H9 (cell line): ENCODE results near the gene TSPOAP1. TPM values are rescaled to one million over a fixed set of nuclear protein-coding genes. Genes with fewer than 3 reads are reported as not detected.

Experiments
- DNase-seq: peaks from one replicate; pipeline ENCODE4 v3.0.0-alpha.2; 2017
- H2AFZ ChIP-seq: one replicate; pipeline ENCODE4 v1.6.1; 2013; ENCODE audit warnings: mild to moderate bottlenecking, low read length, control low read depth, moderate library complexity
- H2AK5ac ChIP-seq: 2 replicates; pipeline ENCODE4 v1.6.1; 2013; ENCODE audit warnings: low read length, control low read depth, mixed read lengths; ENCODE audit not compliant: insufficient read length
- H2BK120ac ChIP-seq: one replicate; pipeline ENCODE4 v1.6.1; 2013; ENCODE audit warnings: low read depth, mild to moderate bottlenecking, low read length, control low read depth, inconsistent platforms; ENCODE audit not compliant: poor library complexity, severe bottlenecking
- H2BK12ac ChIP-seq: 2 replicates; pipeline ENCODE4 v1.6.1; 2013; ENCODE audit warnings: low read length, control low read depth, mixed read lengths, low read depth; ENCODE audit not compliant: insufficient read length
- H2BK15ac ChIP-seq: 2 replicates; pipeline ENCODE4 v1.6.1; 2013; ENCODE audit warnings: low read depth, low read length, control low read depth
- H2BK20ac ChIP-seq: one replicate; pipeline ENCODE4 v1.6.1; 2013; ENCODE audit warnings: low read depth, mild to moderate bottlenecking, low read length, control low read depth, inconsistent platforms; ENCODE audit not compliant: poor library complexity, severe bottlenecking
- H2BK5ac ChIP-seq: 2 replicates; pipeline ENCODE4 v1.6.1; 2013; ENCODE audit warnings: low read length, control low read depth, mixed read lengths; ENCODE audit not compliant: insufficient read length
- H3K14ac ChIP-seq: 2 replicates; pipeline ENCODE4 v1.6.1; 2013; ENCODE audit warnings: low read length, control low read depth; ENCODE audit not compliant: insufficient read depth
- H3K18ac ChIP-seq: 2 replicates; pipeline ENCODE4 v1.6.1; 2013; ENCODE audit warnings: low read depth, mild to moderate bottlenecking, mixed read lengths, low read length, control low read depth; ENCODE audit not compliant: insufficient read length
- H3K23ac ChIP-seq: 2 replicates; pipeline ENCODE4 v1.6.1; 2013; ENCODE audit warnings: low read length, control low read depth, mixed read lengths, low read depth; ENCODE audit not compliant: insufficient read length
- H3K23me2 ChIP-seq: 2 replicates; pipeline ENCODE4 v1.6.1; 2013; ENCODE audit warnings: low read depth, mild to moderate bottlenecking, mixed read lengths, low read length, control low read depth; ENCODE audit not compliant: insufficient read length, poor library complexity, severe bottlenecking
- H3K27ac ChIP-seq: 2 replicates; pipeline ENCODE4 v1.5.1; 2013; ENCODE audit warnings: low read length, control low read depth, mixed read lengths, low read depth; ENCODE audit not compliant: insufficient read length
- H3K27me3 ChIP-seq: 2 replicates; pipeline ENCODE4 v1.6.1; 2013; ENCODE audit warnings: low read length, control low read depth, inconsistent platforms; ENCODE audit not compliant: insufficient read depth
- H3K4ac ChIP-seq: 2 replicates; pipeline ENCODE4 v1.6.1; 2013; ENCODE audit warnings: low read depth, mild to moderate bottlenecking, control low read depth, inconsistent platforms, low read length, moderate library complexity
- H3K4me1 ChIP-seq: 2 replicates; pipeline ENCODE4 v1.6.1; 2013; ENCODE audit warnings: low read length, control low read depth, inconsistent platforms; ENCODE audit not compliant: insufficient read depth
- H3K4me2 ChIP-seq: 2 replicates; pipeline ENCODE4 v1.6.1; 2013; ENCODE audit warnings: low read length, control low read depth, mixed read lengths; ENCODE audit not compliant: insufficient read length, insufficient read depth
- H3K56ac ChIP-seq: 2 replicates; pipeline ENCODE4 v1.6.1; 2013; ENCODE audit warnings: low read depth, mild to moderate bottlenecking, mixed read lengths, low read length, control low read depth; ENCODE audit not compliant: insufficient read length
- H3K79me1 ChIP-seq: 2 replicates; pipeline ENCODE4 v1.6.1; 2013; ENCODE audit warnings: low read depth, mild to moderate bottlenecking, moderate library complexity, low read length, control low read depth, inconsistent platforms; ENCODE audit not compliant: insufficient read depth, poor library complexity, severe bottlenecking
- H3K79me2 ChIP-seq: 2 replicates; pipeline ENCODE4 v1.6.1; 2013; ENCODE audit warnings: low read length, control low read depth, inconsistent platforms; ENCODE audit not compliant: insufficient read depth
- H3K9ac ChIP-seq: 2 replicates; pipeline ENCODE4 v1.6.1; 2013; ENCODE audit warnings: low read length, control low read depth, mixed read lengths; ENCODE audit not compliant: insufficient read length; ENCODE audit errors: extremely low read depth
- H3K9me3 ChIP-seq: one replicate; pipeline ENCODE4 v1.6.1; 2013; ENCODE audit warnings: low read depth, low read length, inconsistent platforms; ENCODE audit not compliant: control insufficient read depth
- H3T11ph ChIP-seq: one replicate; pipeline ENCODE4 v1.6.1; 2013; ENCODE audit warnings: mild to moderate bottlenecking, low read length, control low read depth, inconsistent platforms
- H4K20me1 ChIP-seq: one replicate; pipeline ENCODE4 v1.6.1; 2013; ENCODE audit not compliant: control insufficient read depth, insufficient read length, insufficient read depth
- H4K5ac ChIP-seq: 2 replicates; pipeline ENCODE4 v1.6.1; 2013; ENCODE audit warnings: low read depth, mild to moderate bottlenecking, mixed read lengths, low read length, control low read depth; ENCODE audit not compliant: insufficient read length
- H4K8ac ChIP-seq: replicated peaks from 2 replicates; pipeline ENCODE4 v1.6.1; 2013; ENCODE audit warnings: low read length, control low read depth, mixed read lengths, low read depth; ENCODE audit not compliant: insufficient read length
- H4K91ac ChIP-seq: 2 replicates; pipeline ENCODE4 v1.6.1; 2013; ENCODE audit warnings: low read depth, mild to moderate bottlenecking, moderate library complexity, mixed read lengths, low read length, control low read depth; ENCODE audit not compliant: insufficient read length
- H3K27ac Mint-ChIP-seq, 3 experiments: 2 replicates in 2 of 3; 3 replicates in 1 of 3; pipeline ENCODE4 v1.8.0; 2020 to 2021; ENCODE audit warnings: mixed read lengths in 3 of 3, mild to moderate bottlenecking in 1 of 3, moderate library complexity in 1 of 3
- H3K27me3 Mint-ChIP-seq: 2 replicates; pipeline ENCODE4 v1.8.0; 2021; ENCODE audit warnings: low read depth, mild to moderate bottlenecking, moderate library complexity, mixed read lengths
- H3K36me3 Mint-ChIP-seq, 3 experiments: 2 replicates in 2 of 3; 3 replicates in 1 of 3; pipeline ENCODE4 v1.8.0; 2020 to 2021; ENCODE audit warnings: low read depth in 3 of 3, mixed read lengths in 3 of 3; ENCODE audit not compliant: insufficient read depth in 1 of 3
- H3K4me1 Mint-ChIP-seq, 2 experiments: 2 replicates each; pipeline ENCODE4 v1.8.0; 2020; ENCODE audit warnings: mixed read lengths in 2 of 2
- H3K4me3 Mint-ChIP-seq, 2 experiments: 2 replicates in 1 of 2; 3 replicates in 1 of 2; pipeline ENCODE4 v1.8.0; 2020 to 2021; ENCODE audit warnings: mild to moderate bottlenecking in 2 of 2, mixed read lengths in 2 of 2, moderate library complexity in 1 of 2
- H3K9me3 Mint-ChIP-seq, 2 experiments: 2 replicates in 1 of 2; 3 replicates in 1 of 2; pipeline ENCODE4 v1.8.0; 2020; ENCODE audit warnings: mild to moderate bottlenecking in 2 of 2, mixed read lengths in 2 of 2, moderate library complexity in 1 of 2
- CTCF ChIP-seq: fragments of 200-600 bp; sonication (generic); conservative IDR thresholded peaks from 3 replicates; pipeline ENCODE4 v1.8.0; 2021; ENCODE audit warnings: antibody characterized with exemption, mild to moderate bottlenecking
- WGBS: extraction: QIAGEN DNeasy Blood & Tissue Kit; methylation state at CpG from one replicate; pipeline ENCODE4 v1.1.7; 2013; ENCODE audit warnings: missing lambda C conversion rate, low lambda C conversion rate, mixed read lengths; ENCODE audit not compliant: insufficient read length; ENCODE audit errors: extremely low coverage; 5-methylcytosine and 5-hydroxymethylcytosine counted together
- total RNA-seq: library from RNA; stranded (reverse); gene quantifications from 2 replicates; pipeline ENCODE4 v1.2.1, GENCODE V29; 2021

TSPOAP1 gene
- total RNA-seq, 1 experiment from 2014 or later = 17.3 TPM

DNA sequence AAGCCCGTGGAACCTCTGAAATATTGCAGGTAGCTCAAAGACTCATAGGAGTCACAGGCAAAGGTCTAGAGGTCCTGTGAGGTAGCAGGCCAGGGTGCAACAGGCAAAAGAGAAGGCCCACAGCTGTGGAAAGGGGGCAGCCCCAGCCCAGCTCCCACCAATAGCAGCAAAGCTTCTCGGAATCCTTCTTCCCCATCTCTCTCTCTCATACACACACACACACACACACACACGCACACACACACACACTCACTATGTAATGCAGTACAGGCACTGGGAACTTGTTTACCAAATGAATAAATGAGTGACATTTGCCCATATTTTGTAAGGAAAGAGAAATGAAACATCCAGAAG lies 40.2 kb upstream of the TSPOAP1 start:
- Histone ChIP-seq H2BK120ac (no peak overlapping the region), H2BK5ac (no peak overlapping the region), H2BK20ac (no peak overlapping the region), H2AFZ (no peak overlapping the region), H3K79me1 (no peaks in the 10 kb centered on the region), H4K91ac (no peak overlapping the region), H4K8ac (no peak overlapping the region), H4K20me1 (no peaks in the 10 kb centered on the region), H4K5ac (no peak overlapping the region), H3K9me3 (no peaks in the 10 kb centered on the region), H3T11ph (no peak overlapping the region), H3K14ac (no peak overlapping the region), H3K79me2 (no peaks in the 10 kb centered on the region), H3K23me2 (no peaks in the 10 kb centered on the region), H3K4me2 (no peak overlapping the region), H2BK15ac (no peak overlapping the region), H2AK5ac (no peak overlapping the region), H3K56ac (no peak overlapping the region), H3K4me1 (no peaks in the 10 kb centered on the region), H3K9ac (no peak overlapping the region), H3K27me3 (no peaks in the 10 kb centered on the region), H3K4ac (no peak overlapping the region), H3K18ac (no peak overlapping the region), H3K23ac (no peak overlapping the region), H2BK12ac (no peak overlapping the region), H3K27ac (no peak overlapping the region)
- no peaks in the 10 kb centered on the region; a peak in 1 of 7 replicates for H3K36me3 Mint-ChIP-seq
- no peak overlapping the region; a peak in 1 of 5 replicates for H3K4me3 Mint-ChIP-seq
- no CpG with 5 or more reads among the region's 3 CpGs for WGBS
- H3K9me3 Mint-ChIP-seq = no peaks in the 10 kb centered on the region
- H3K4me1 Mint-ChIP-seq = peaks cover 12 to 13% of the 10 kb centered on the region in 2 experiments
- no peak overlapping the region for H3K27ac Mint-ChIP-seq
- no peaks in the 10 kb centered on the region; the same call in 1 of the 2 replicates for H3K27me3 Mint-ChIP-seq
- no peak for DNase-seq
- TF ChIP-seq CTCF = no peak
